ENCODE measurements around the gene FGF1.

DNA sequence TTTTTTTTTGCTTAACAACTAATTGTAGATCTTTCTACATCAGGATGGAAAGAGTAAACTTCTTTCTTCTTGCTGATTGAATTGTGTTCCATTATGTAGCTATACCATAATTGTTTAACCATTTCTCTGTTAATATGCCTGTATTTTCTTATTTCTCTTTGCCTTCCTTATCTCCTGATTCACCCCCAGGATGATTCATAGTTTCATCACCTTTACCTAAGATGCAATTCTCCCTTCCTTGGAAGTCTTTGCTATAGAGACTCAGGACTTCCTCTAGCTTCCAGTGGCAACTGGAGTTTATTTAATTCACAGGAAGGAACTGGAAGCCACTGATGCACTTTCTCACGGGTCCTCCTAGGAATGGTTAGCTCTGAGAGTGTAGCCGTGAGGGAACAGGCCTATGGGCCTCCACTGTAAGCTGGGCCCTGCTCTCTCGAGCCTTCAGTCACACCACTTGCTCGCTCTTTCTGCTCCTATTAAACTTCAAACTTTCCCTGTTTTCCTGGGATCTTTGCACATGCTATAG, 83.1 kb downstream of the FGF1 start:
- TF ChIP-seq POLR2A (IDR thresholded peaks at IDR 0.05) (no peak), POLR2AphosphoS5 (IDR thresholded peaks at IDR 0.05) (no peak)
- TF ChIP-seq, protein P1, sequence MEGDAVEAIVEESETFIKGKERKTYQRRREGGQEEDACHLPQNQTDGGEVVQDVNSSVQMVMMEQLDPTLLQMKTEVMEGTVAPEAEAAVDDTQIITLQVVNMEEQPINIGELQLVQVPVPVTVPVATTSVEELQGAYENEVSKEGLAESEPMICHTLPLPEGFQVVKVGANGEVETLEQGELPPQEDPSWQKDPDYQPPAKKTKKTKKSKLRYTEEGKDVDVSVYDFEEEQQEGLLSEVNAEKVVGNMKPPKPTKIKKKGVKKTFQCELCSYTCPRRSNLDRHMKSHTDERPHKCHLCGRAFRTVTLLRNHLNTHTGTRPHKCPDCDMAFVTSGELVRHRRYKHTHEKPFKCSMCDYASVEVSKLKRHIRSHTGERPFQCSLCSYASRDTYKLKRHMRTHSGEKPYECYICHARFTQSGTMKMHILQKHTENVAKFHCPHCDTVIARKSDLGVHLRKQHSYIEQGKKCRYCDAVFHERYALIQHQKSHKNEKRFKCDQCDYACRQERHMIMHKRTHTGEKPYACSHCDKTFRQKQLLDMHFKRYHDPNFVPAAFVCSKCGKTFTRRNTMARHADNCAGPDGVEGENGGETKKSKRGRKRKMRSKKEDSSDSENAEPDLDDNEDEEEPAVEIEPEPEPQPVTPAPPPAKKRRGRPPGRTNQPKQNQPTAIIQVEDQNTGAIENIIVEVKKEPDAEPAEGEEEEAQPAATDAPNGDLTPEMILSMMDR (IDR thresholded peaks at IDR 0.05) = no peak

All from breast epithelium (tissue), 3 donors.